Kidney epithelial cell (primary cell): Measurements from ENCODE around the gene GAK. TPM values are rescaled to one million over a fixed set of nuclear protein-coding genes. Genes with fewer than 3 reads are reported as not detected.

ENCODE experiments used
- DNase-seq: peaks from one replicate; pipeline ENCODE4 v3.0.0-alpha.2; 2010; ENCODE audit warnings: low read depth
- H3K27me3 ChIP-seq: 2 replicates; pipeline ENCODE4 v1.6.0; 2011; ENCODE audit warnings: low read length; ENCODE audit not compliant: control insufficient read depth, insufficient read depth
- H3K36me3 ChIP-seq: 2 replicates; pipeline ENCODE4 v1.5.1; 2011; ENCODE audit warnings: low read length; ENCODE audit not compliant: control insufficient read depth, insufficient read depth
- H3K4me3 ChIP-seq: 2 replicates; pipeline ENCODE4 v1.5.1; 2011; ENCODE audit warnings: low read depth, mild to moderate bottlenecking, control low read depth, low read length
- CTCF ChIP-seq: IDR thresholded peaks from 2 replicates; pipeline ENCODE4 v1.5.1; 2011; ENCODE audit warnings: mild to moderate bottlenecking, moderate library complexity, low read length, control low read depth, inconsistent platforms; ENCODE audit not compliant: insufficient read depth, poor library complexity, severe bottlenecking
- total RNA-seq: library from RNA; depleted of rRNA; stranded (reverse); fragments of >200 nt; gene quantifications from 2 replicates; pipeline ENCODE4 v1.2.3, GENCODE V29; 2015

GAK gene
- total RNA-seq, 1 donor from 2014 or later, result 131 TPM

GRCh38 chr4:866068-866760 is 65.9 kb downstream of the GAK start:
- no peaks in the 10 kb centered on the region for H3K27me3 ChIP-seq
- no peak overlapping the region for H3K4me3 ChIP-seq
- no peak for TF ChIP-seq CTCF
- no peaks in the 10 kb centered on the region for H3K36me3 ChIP-seq
- no peak for DNase-seq

GRCh38 chr4:865572-865971 is 66.5 kb downstream of the GAK start:
- DNase-seq, result no peak
- no peaks in the 10 kb centered on the region for H3K27me3 ChIP-seq
- H3K4me3 ChIP-seq, result no peak overlapping the region
- H3K36me3 ChIP-seq, result peaks cover 2% of the 10 kb centered on the region
- TF ChIP-seq CTCF, result no peak

GRCh38 chr4:865121-865465 is 67.0 kb downstream of the GAK start:
- H3K4me3 ChIP-seq, result no peak overlapping the region
- no peak for TF ChIP-seq CTCF

GRCh38 chr4:864456-865120 is 67.5 kb downstream of the GAK start:
- no peak for DNase-seq
- Histone ChIP-seq H3K4me3 (no peak overlapping the region), H3K27me3 (no peaks in the 10 kb centered on the region), H3K36me3 (peaks cover 2% of the 10 kb centered on the region)
- no peak for TF ChIP-seq CTCF

More at GRCh38 chr4:865121-865465, 67.0 kb downstream of the GAK start:
- Histone ChIP-seq H3K27me3 (no peaks in the 10 kb centered on the region), H3K36me3 (peaks cover 2% of the 10 kb centered on the region)
- DNase-seq, result no peak

GRCh38 chr4:860561-860960 is 71.6 kb downstream of the GAK start:
- Histone ChIP-seq H3K27me3 (no peaks in the 10 kb centered on the region), H3K4me3 (no peak overlapping the region), H3K36me3 (peaks cover 2% of the 10 kb centered on the region)
- no peak for DNase-seq
- TF ChIP-seq CTCF, result no peak

- H3K4me3 ChIP-seq, result no peak overlapping the region
- no peaks in the 10 kb centered on the region for H3K27me3 ChIP-seq
- no peak for DNase-seq
- H3K36me3 ChIP-seq, result peaks cover 2% of the 10 kb centered on the region
- no peak for TF ChIP-seq CTCF
Measured at GRCh38 chr4:859496-859895, 72.6 kb downstream of the GAK start.
